Gastroesophageal sphincter (tissue), 3 donors: ENCODE data around the gene APMAP.

Source experiments
- POLR2AphosphoS5 ChIP-seq: sonication (generic); formaldehyde crosslinking; IDR thresholded peaks from one replicate; pipeline ENCODE4 v1.6.1; 2017; ENCODE audit warnings: antibody characterized with exemption
- TF ChIP-seq, protein P1 (sequence below), 4 experiments: fragments of 200-600 bp in 2 of 4; fragments of 450-650 bp in 2 of 4; sonication (generic) in 1 of 4; IDR thresholded peaks; one replicate each; pipeline ENCODE4 v1.5.1; 2017 to 2019; ENCODE audit warnings: antibody characterized with exemption in 4 of 4, mild to moderate bottlenecking in 2 of 4, moderate library complexity in 2 of 4

DNA sequence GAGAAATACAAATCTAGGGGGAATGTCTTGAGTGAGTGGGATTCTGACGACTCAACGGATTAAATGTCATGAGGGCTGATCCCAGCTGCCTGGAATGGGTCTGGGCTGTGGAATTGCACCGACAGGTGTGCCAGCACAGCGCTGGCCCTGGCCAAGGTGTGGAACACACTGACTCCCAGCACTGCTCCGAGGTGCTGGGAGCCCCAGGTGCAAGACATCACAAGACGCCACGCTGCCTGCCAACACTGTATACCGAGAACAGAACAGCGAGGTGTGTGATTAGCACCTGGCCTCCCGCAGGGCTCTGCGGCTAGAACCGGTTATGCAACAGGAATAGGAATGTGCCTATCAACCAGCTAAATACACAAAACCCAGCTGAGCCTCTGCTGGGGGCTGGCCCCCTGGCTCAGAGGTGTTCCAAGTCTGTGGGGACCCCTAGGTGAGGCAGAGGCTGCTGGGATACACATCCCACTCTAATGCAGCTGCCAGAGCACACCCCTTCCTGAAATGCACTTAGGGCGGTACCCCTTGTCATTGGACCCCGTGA is 24.8 kb upstream of the APMAP start:
- TF ChIP-seq, protein P1, sequence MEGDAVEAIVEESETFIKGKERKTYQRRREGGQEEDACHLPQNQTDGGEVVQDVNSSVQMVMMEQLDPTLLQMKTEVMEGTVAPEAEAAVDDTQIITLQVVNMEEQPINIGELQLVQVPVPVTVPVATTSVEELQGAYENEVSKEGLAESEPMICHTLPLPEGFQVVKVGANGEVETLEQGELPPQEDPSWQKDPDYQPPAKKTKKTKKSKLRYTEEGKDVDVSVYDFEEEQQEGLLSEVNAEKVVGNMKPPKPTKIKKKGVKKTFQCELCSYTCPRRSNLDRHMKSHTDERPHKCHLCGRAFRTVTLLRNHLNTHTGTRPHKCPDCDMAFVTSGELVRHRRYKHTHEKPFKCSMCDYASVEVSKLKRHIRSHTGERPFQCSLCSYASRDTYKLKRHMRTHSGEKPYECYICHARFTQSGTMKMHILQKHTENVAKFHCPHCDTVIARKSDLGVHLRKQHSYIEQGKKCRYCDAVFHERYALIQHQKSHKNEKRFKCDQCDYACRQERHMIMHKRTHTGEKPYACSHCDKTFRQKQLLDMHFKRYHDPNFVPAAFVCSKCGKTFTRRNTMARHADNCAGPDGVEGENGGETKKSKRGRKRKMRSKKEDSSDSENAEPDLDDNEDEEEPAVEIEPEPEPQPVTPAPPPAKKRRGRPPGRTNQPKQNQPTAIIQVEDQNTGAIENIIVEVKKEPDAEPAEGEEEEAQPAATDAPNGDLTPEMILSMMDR (IDR thresholded peaks at IDR 0.05), result no peak
- TF ChIP-seq POLR2AphosphoS5, result no peak
